Karpas-422 (cell line): ENCODE data around the gene CTAG1A. TPM values are rescaled to one million over a fixed set of nuclear protein-coding genes. Genes with fewer than 3 reads are reported as not detected.
A peak's percentile ranks its signal among the peaks of the same experiment; 100 is the strongest.
"Not testable (repeated sequence)": the region's sequence is repeated elsewhere in the genome, so short reads cannot be mapped to it uniquely, and the experiment has no call there.

ENCODE experiments used
- DNase-seq: peaks from one replicate; pipeline ENCODE4 v3.0.0-alpha.2; 2015
- H2AFZ ChIP-seq: fragments of 200-600 bp; sonication (generic); 2 replicates; pipeline ENCODE4 v1.6.1; 2014; ENCODE audit warnings: antibody characterized with exemption, low read length, mixed read lengths
- H3K27ac ChIP-seq: fragments of 200-600 bp; sonication (generic); 2 replicates; pipeline ENCODE4 v1.5.1; 2014; ENCODE audit warnings: mild to moderate bottlenecking, low read length, moderate library complexity
- H3K27me3 ChIP-seq: fragments of 200-600 bp; sonication (generic); 2 replicates; pipeline ENCODE4 v1.6.1; 2014; ENCODE audit warnings: low read length, mixed read lengths
- H3K36me3 ChIP-seq: fragments of 200-600 bp; sonication (generic); 2 replicates; pipeline ENCODE4 v1.6.1; 2014; ENCODE audit warnings: low read length, mixed read lengths; ENCODE audit not compliant: insufficient read depth
- H3K4me1 ChIP-seq: fragments of 200-600 bp; sonication (generic); 2 replicates; pipeline ENCODE4 v1.6.1; 2014; ENCODE audit warnings: mild to moderate bottlenecking, low read length, mixed read lengths
- H3K4me2 ChIP-seq: fragments of 200-600 bp; sonication (generic); 2 replicates; pipeline ENCODE4 v1.6.1; 2014; ENCODE audit warnings: low read length, low read depth, mild to moderate bottlenecking; ENCODE audit not compliant: poor library complexity, severe bottlenecking
- H3K4me3 ChIP-seq: fragments of 200-600 bp; sonication (generic); 2 replicates; pipeline ENCODE4 v1.5.1; 2014; ENCODE audit warnings: mild to moderate bottlenecking, antibody characterized with exemption, low read length, mixed read lengths
- H3K79me2 ChIP-seq: fragments of 200-600 bp; sonication (generic); 2 replicates; pipeline ENCODE4 v1.6.1; 2014; ENCODE audit warnings: mild to moderate bottlenecking, low read length, mixed read lengths
- H3K9ac ChIP-seq: fragments of 200-600 bp; sonication (generic); 2 replicates; pipeline ENCODE4 v1.6.0; 2014; ENCODE audit warnings: low read length
- H3K9me2 ChIP-seq: fragments of 200-600 bp; sonication (generic), shearing (Covaris generic); replicated peaks from 2 replicates; pipeline ENCODE4 v1.6.0; 2014; ENCODE audit warnings: mild to moderate bottlenecking, low read length, moderate library complexity; ENCODE audit not compliant: insufficient read depth
- H3K9me3 ChIP-seq: fragments of 300-700, 200-600 bp; sonication (generic); 2 replicates; pipeline ENCODE4 v1.6.1; 2014; ENCODE audit warnings: low read length, mixed read lengths
- H4K20me1 ChIP-seq: fragments of 200-600 bp; sonication (generic); 2 replicates; pipeline ENCODE4 v1.6.1; 2014; ENCODE audit warnings: mild to moderate bottlenecking, antibody characterized with exemption, low read length, low read depth; ENCODE audit not compliant: insufficient read depth
- total RNA-seq: library from RNA; depleted of rRNA; stranded (reverse); fragments of >200 nt; shearing (Covaris generic); gene quantifications from 2 replicates; pipeline ENCODE4 v1.2.3, GENCODE V29; 2014; ENCODE audit warnings: low replicate concordance

CTAG1A gene
- total RNA-seq, 1 experiment from 2014 or later = not detected

- H4K20me1 ChIP-seq = no peaks in the 10 kb centered on the region
- H2AFZ ChIP-seq = no peak overlapping the region
- H3K4me1 ChIP-seq = no peaks in the 10 kb centered on the region
- no peaks in the 10 kb centered on the region for H3K27me3 ChIP-seq
- H3K9ac ChIP-seq = no peak overlapping the region
- no peak for DNase-seq
- H3K9me3 ChIP-seq = no peaks in the 10 kb centered on the region
- no peaks in the 10 kb centered on the region for H3K79me2 ChIP-seq
- no peaks in the 10 kb centered on the region for H3K9me2 ChIP-seq
- H3K27ac ChIP-seq = no peak overlapping the region
- no peak overlapping the region for H3K4me3 ChIP-seq
- no peaks in the 10 kb centered on the region for H3K36me3 ChIP-seq
- H3K4me2 ChIP-seq = no peak overlapping the region
These were observed 17.3 kb downstream of the CTAG1A start for GRCh38 chrX:154602226-154602625.

DNA sequence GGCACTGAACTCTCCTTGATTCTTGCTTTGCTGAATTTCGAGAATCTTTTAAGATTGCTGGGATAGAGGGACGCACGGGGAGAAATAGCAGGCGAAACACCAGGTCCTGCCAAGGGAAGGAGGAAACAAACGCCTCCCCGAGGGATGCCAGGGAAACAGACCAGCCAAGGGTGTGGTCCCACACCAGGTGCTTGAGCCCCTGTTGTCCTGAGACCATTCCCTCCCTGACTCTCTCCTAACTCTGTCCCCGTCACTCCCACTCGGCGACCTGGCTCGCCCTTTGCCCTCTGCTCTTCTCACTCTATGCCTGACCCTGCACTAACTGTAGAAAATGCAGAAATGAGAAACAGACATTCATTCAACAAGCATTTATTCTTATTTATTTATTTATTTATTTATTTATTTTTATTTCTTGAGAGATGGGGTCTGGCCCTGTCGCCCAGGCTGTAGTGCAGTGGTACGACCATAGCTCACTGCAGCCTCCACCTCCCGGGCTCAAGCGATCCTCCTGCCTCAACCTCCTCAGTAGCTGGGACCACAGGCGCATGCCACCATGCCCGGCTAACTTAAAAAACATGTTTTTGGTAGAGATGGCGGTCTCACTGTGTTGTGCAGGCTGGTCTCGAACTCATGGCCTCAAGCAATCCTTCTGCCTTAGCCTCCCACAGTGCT, 18.0 kb downstream of the CTAG1A start:
- no peaks in the 10 kb centered on the region for H3K79me2 ChIP-seq
- peak; percentile 15 for DNase-seq
- no peaks in the 10 kb centered on the region for H3K9me3 ChIP-seq
- H2AFZ ChIP-seq = no peak overlapping the region
- no peaks in the 10 kb centered on the region for H3K4me1 ChIP-seq
- no peak overlapping the region for H3K4me2 ChIP-seq
- H3K36me3 ChIP-seq = no peaks in the 10 kb centered on the region
- H3K4me3 ChIP-seq = no peak overlapping the region
- H4K20me1 ChIP-seq = no peaks in the 10 kb centered on the region
- no peak overlapping the region for H3K9ac ChIP-seq
- no peaks in the 10 kb centered on the region for H3K27me3 ChIP-seq
- H3K27ac ChIP-seq = no peak overlapping the region
- H3K9me2 ChIP-seq = no peaks in the 10 kb centered on the region

- Histone ChIP-seq H3K9ac (no peak overlapping the region), H3K4me2 (no peak overlapping the region), H2AFZ (no peak overlapping the region)
These were observed 18.8 kb downstream of the CTAG1A start for GRCh38 chrX:154603438-154604430.

GRCh38 chrX:154605566-154605965, 20.6 kb downstream of the CTAG1A start:
- Histone ChIP-seq H3K36me3 (no peaks in the 10 kb centered on the region), H3K4me3 (no peak overlapping the region), H3K27me3 (no peaks in the 10 kb centered on the region), H4K20me1 (no peaks in the 10 kb centered on the region), H3K79me2 (no peaks in the 10 kb centered on the region), H2AFZ (no peak overlapping the region), H3K9me3 (no peaks in the 10 kb centered on the region), H3K9ac (no peak overlapping the region), H3K4me1 (no peaks in the 10 kb centered on the region), H3K4me2 (no peak overlapping the region), H3K27ac (no peak overlapping the region), H3K9me2 (no peaks in the 10 kb centered on the region)
- peak; percentile 39 for DNase-seq

More at GRCh38 chrX:154603438-154604430, 18.8 kb downstream of the CTAG1A start:
- H3K27me3 ChIP-seq = no peaks in the 10 kb centered on the region
- H3K9me2 ChIP-seq = no peaks in the 10 kb centered on the region
- no peak overlapping the region for H3K27ac ChIP-seq
- no peaks in the 10 kb centered on the region for H3K4me1 ChIP-seq
- no peaks in the 10 kb centered on the region for H3K36me3 ChIP-seq
- DNase-seq = peak; percentile 11
- H3K79me2 ChIP-seq = no peaks in the 10 kb centered on the region
- no peaks in the 10 kb centered on the region for H4K20me1 ChIP-seq
- no peak overlapping the region for H3K4me3 ChIP-seq
- H3K9me3 ChIP-seq = no peaks in the 10 kb centered on the region

DNA sequence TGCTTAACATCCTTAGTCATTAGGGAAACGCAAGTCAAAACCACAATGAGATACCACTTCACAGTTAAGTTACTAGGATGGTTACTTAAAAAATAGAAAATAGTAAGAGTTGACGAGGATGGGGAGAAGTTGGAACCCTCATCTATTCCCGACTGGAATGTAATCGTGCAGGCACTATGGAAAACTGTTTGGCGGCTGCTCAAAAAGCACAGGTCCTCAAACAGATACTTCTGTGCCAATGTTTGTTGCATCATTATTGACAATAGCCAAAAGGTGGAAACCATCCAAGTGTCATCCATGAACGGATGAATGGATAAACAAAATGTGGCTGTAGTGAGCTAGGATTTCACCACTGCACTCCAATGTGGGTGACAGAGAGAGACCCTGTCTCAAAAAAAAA, 22.4 kb downstream of the CTAG1A start:
- no peaks in the 10 kb centered on the region for H3K4me1 ChIP-seq
- no peaks in the 10 kb centered on the region for H3K27me3 ChIP-seq
- H4K20me1 ChIP-seq = no peaks in the 10 kb centered on the region
- H3K9ac ChIP-seq = no peak overlapping the region
- H3K36me3 ChIP-seq = no peaks in the 10 kb centered on the region
- H3K79me2 ChIP-seq = no peaks in the 10 kb centered on the region
- H3K4me3 ChIP-seq = no peak overlapping the region
- no peak for DNase-seq
- H3K27ac ChIP-seq = no peak overlapping the region
- no peak overlapping the region for H2AFZ ChIP-seq
- no peaks in the 10 kb centered on the region for H3K9me2 ChIP-seq
- H3K4me2 ChIP-seq = no peak overlapping the region
- H3K9me3 ChIP-seq = no peaks in the 10 kb centered on the region

- H3K4me2 ChIP-seq, H3K9me3 ChIP-seq, H3K79me2 ChIP-seq, H3K27ac ChIP-seq, H3K4me3 ChIP-seq, H2AFZ ChIP-seq, H3K36me3 ChIP-seq, H3K4me1 ChIP-seq, H3K9ac ChIP-seq, H3K27me3 ChIP-seq, H4K20me1 ChIP-seq, H3K9me2 ChIP-seq: not testable (repeated sequence)
- DNase-seq = peak; percentile 27
These were observed 23.0 kb downstream of the CTAG1A start for GRCh38 chrX:154607976-154608375.

DNA sequence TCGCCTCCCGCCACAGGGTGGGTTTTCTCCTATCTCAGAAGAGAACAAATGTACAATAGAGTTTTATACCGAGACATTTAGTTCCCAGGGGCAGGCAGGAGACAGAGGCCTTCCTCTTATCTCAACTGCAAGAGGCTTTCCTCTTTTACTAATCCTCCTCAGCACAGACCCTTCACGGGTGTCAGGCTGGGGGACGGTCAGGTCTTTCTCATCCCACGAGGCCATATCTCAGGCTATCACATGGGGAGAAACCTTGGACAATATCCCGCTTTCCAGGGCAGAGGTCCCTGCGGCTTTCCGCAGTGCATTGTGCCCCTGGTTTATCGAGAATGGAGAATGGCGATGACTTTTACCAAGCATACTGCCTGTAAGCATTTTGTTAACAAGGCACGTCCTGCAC, 23.9 kb downstream of the CTAG1A start:
- H3K36me3 ChIP-seq, H3K4me1 ChIP-seq, H3K27ac ChIP-seq, H3K4me3 ChIP-seq, H4K20me1 ChIP-seq, H3K9me2 ChIP-seq, H3K9ac ChIP-seq, H3K9me3 ChIP-seq, DNase-seq, H3K79me2 ChIP-seq, H2AFZ ChIP-seq, H3K27me3 ChIP-seq, H3K4me2 ChIP-seq: not testable (repeated sequence)

DNA sequence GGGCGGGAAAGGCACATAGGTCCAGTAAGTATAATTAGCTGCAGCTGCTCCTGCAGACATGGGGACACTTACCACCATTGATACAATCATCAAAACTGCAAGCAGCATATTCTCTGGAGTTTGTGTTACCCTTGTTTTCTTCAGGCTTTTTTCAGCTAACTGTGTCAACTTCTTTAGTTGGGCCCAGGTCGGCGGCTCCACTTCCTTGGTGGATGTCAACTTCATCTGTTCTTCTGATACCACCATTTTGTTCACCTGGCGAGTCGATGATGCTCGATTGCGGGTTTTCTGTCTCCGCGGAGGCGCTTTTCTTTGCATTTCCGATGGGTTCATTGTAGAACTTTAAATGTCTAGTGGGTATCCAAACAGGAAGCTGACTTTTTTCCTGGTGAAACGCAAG, 26.2 kb downstream of the CTAG1A start:
- DNase-seq, H3K27ac ChIP-seq, H3K36me3 ChIP-seq, H3K79me2 ChIP-seq, H4K20me1 ChIP-seq, H3K4me3 ChIP-seq, H3K9me2 ChIP-seq, H2AFZ ChIP-seq, H3K27me3 ChIP-seq, H3K9ac ChIP-seq, H3K4me1 ChIP-seq, H3K9me3 ChIP-seq, H3K4me2 ChIP-seq: not testable (repeated sequence)
